Caco-2 (cell line): ENCODE data around the gene LAMB4. TPM values are rescaled to one million over a fixed set of nuclear protein-coding genes. Genes with fewer than 3 reads are reported as not detected.

Source experiments
- BruUV-seq: library from RNA; stranded (reverse); fragments of 400-500 nt; replicated peaks from 2 replicates; lab custom pipeline; 2021; lab: Mats Ljungman, UMichigan
- CTCF ChIA-PET: fragments of 300-600 bp; sonication (Branson Sonifier 250); formaldehyde crosslinking; loops from one replicate; lab custom pipeline; 2022; ENCODE audit warnings: antibody characterized with exemption; lab: Charles Lee
- POLR2A ChIA-PET: fragments of 300-600 bp; sonication (Branson Sonifier 250); formaldehyde crosslinking; loops from one replicate; lab custom pipeline; 2022; ENCODE audit warnings: antibody characterized with exemption; lab: Charles Lee
- DNase-seq, 2 experiments: peaks; one replicate each; pipeline versions ENCODE4 v3.0.0 to v3.0.0-alpha.2; 2020 to 2022
- H3K27me3 ChIP-seq: replicated peaks from 2 replicates; pipeline ENCODE4 v1.6.0; 2011; ENCODE audit warnings: low read length; ENCODE audit not compliant: control insufficient read depth, insufficient read depth
- H3K36me3 ChIP-seq: 2 replicates; pipeline ENCODE4 v1.5.1; 2011; ENCODE audit warnings: low read length; ENCODE audit not compliant: control insufficient read depth, insufficient read depth
- H3K4me1 ChIP-seq: fragments of 250-450 bp; sonication (Bioruptor Pico); 2 replicates; pipeline ENCODE4 v1.5.1; 2020; ENCODE audit warnings: mild to moderate bottlenecking
- H3K4me3 ChIP-seq: 2 replicates; pipeline ENCODE4 v1.5.1; 2011; ENCODE audit warnings: low read depth, mild to moderate bottlenecking, control low read depth, low read length
- H3K9me3 ChIP-seq: fragments of 250-450 bp; sonication (Bioruptor Pico); 2 replicates; pipeline ENCODE4 v1.5.1; 2020; ENCODE audit warnings: mild to moderate bottlenecking, moderate library complexity
- H3K27ac Mint-ChIP-seq: one replicate; pipeline ENCODE4 v1.8.0; 2022; ENCODE audit warnings: mixed read lengths; ENCODE audit not compliant: unreplicated experiment
- H3K27me3 Mint-ChIP-seq: one replicate; pipeline ENCODE4 v1.8.0; 2022; ENCODE audit warnings: mixed read lengths; ENCODE audit not compliant: insufficient read depth, unreplicated experiment
- H3K36me3 Mint-ChIP-seq: one replicate; pipeline ENCODE4 v1.8.0; 2022; ENCODE audit warnings: mild to moderate bottlenecking, mixed read lengths; ENCODE audit not compliant: insufficient read depth, unreplicated experiment
- H3K4me1 Mint-ChIP-seq: one replicate; pipeline ENCODE4 v1.8.0; 2022; ENCODE audit warnings: low read depth, mixed read lengths; ENCODE audit not compliant: unreplicated experiment
- H3K4me3 Mint-ChIP-seq: one replicate; pipeline ENCODE4 v1.8.0; 2022; ENCODE audit warnings: mild to moderate bottlenecking, moderate library complexity, mixed read lengths; ENCODE audit not compliant: unreplicated experiment
- H3K9me3 Mint-ChIP-seq: one replicate; pipeline ENCODE4 v1.8.0; 2022; ENCODE audit warnings: mixed read lengths; ENCODE audit not compliant: unreplicated experiment
- intact Hi-C: fragments of 100-400 bp; cut with micrococcal nuclease; formaldehyde crosslinking; loops from one replicate; pipeline ENCODE4 v1.10.0; 2022; ENCODE audit not compliant: unreplicated experiment
- total RNA-seq: library from RNA; stranded (reverse); gene quantifications from 2 replicates; pipeline ENCODE4 v1.2.3, GENCODE V29; 2022
- TF ChIP-seq, protein P1 (sequence below), 2 experiments: fragments of 200-600 bp in 1 of 2; IDR thresholded peaks; 1 replicate in 1 of 2; 2 replicates in 1 of 2; pipeline versions ENCODE4 v1.5.1 to v1.8.0; 2011 to 2022; ENCODE audit warnings: antibody characterized with exemption in 1 of 2, control low read depth in 1 of 2, inconsistent platforms in 1 of 2, low read depth in 1 of 2, low read length in 1 of 2, mild to moderate bottlenecking in 1 of 2, moderate library complexity in 1 of 2; ENCODE audit not compliant: insufficient read depth in 1 of 2, severe bottlenecking in 1 of 2, unreplicated experiment in 1 of 2

Gene LAMB4
- total RNA-seq, 1 experiment from 2014 or later: 0.52 TPM

DNA sequence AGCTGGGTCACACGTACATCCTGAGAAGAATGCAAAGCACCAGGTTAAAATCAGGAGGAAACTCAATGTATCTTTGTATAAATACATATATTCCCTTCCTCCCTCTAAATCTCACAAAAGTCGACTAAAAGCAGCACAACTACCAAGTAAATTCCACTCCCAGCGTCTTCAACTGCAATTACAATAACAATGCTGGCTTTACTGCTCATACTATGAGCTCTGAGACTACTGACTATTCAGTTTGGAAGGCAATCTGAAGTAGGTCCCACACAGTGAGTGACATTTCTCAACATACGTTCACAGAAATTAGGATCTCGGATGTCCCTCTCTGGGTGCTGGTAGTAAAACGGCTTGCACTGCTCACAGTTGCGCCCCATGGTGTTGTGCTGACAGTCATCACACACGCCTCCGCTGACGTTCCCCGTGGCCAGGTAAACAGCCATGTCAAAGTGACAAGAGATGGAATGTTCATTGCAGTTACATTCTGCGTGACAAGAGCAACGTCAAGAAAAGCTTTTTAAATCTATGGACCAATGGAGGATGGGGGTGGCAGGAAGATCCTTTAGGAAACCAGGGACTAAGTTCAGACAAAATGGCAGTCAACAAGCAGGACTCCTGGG lies 154.7 kb downstream of the LAMB4 start:
- H3K4me3 ChIP-seq: no peak overlapping the region
- peaks cover 42% of the 10 kb centered on the region for H3K4me1 ChIP-seq
- POLR2A ChIA-PET: no interaction called here
- H3K9me3 ChIP-seq: no peaks in the 10 kb centered on the region
- CTCF ChIA-PET: no interaction called here
- TF ChIP-seq, protein P1, sequence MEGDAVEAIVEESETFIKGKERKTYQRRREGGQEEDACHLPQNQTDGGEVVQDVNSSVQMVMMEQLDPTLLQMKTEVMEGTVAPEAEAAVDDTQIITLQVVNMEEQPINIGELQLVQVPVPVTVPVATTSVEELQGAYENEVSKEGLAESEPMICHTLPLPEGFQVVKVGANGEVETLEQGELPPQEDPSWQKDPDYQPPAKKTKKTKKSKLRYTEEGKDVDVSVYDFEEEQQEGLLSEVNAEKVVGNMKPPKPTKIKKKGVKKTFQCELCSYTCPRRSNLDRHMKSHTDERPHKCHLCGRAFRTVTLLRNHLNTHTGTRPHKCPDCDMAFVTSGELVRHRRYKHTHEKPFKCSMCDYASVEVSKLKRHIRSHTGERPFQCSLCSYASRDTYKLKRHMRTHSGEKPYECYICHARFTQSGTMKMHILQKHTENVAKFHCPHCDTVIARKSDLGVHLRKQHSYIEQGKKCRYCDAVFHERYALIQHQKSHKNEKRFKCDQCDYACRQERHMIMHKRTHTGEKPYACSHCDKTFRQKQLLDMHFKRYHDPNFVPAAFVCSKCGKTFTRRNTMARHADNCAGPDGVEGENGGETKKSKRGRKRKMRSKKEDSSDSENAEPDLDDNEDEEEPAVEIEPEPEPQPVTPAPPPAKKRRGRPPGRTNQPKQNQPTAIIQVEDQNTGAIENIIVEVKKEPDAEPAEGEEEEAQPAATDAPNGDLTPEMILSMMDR (IDR thresholded peaks at IDR 0.05; ENCODE audit: insufficient read depth in 1 of 2, low read depth in 1 of 2, low read length in 1 of 2, severe bottlenecking in 1 of 2, unreplicated experiment in 1 of 2): no peak
- no peak for DNase-seq
- no peaks in the 10 kb centered on the region for H3K27me3 Mint-ChIP-seq
- no peaks in the 10 kb centered on the region for H3K27me3 ChIP-seq
- BruUV-seq: no TSS peak
- no peak overlapping the region for H3K4me3 Mint-ChIP-seq
- H3K9me3 Mint-ChIP-seq: no peaks in the 10 kb centered on the region
- H3K36me3 Mint-ChIP-seq: peaks cover 94% of the 10 kb centered on the region
- peak overlapping the region; percentile 56 for H3K27ac Mint-ChIP-seq
- H3K36me3 ChIP-seq: peaks cover 5% of the 10 kb centered on the region
- H3K4me1 Mint-ChIP-seq: no peaks in the 10 kb centered on the region
- intact Hi-C loops: no loop called here

DNA sequence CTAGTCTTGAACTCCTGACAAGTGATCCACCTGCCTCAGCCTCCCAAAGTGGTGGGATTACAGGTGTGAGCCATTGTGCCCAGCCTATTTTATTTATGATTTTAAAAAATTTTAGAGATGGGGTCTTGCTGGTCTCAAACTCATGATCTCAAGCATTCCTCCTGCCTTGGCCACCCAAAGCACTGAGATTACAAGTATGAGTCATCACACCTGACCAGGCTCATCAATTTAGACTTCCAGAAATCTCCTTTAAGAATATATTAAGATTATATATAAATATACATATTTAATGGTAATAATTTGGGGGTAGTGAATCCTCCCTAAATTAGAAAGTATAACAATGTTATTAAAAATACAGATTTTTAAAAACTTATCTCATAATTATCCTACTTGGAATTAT lies 156.3 kb downstream of the LAMB4 start:
- ChIA-PET CTCF (no interaction called here), POLR2A (interaction anchor here (0.6 kb wide), 1 partner anchor 120 kb away, joined by 3 read pairs; no protein-coding TSS in a partner anchor)
- H3K4me3 ChIP-seq: no peak overlapping the region
- Mint-ChIP-seq H3K27me3 (no peaks in the 10 kb centered on the region), H3K4me1 (no peaks in the 10 kb centered on the region), H3K36me3 (peaks cover 90% of the 10 kb centered on the region), H3K9me3 (no peaks in the 10 kb centered on the region), H3K27ac (no peak overlapping the region), H3K4me3 (no peak overlapping the region)
- intact Hi-C loops: no loop called here
- H3K36me3 ChIP-seq: peaks cover 5% of the 10 kb centered on the region
- H3K27me3 ChIP-seq: no peaks in the 10 kb centered on the region
- H3K4me1 ChIP-seq: peaks cover 34% of the 10 kb centered on the region
- BruUV-seq: no TSS peak
- H3K9me3 ChIP-seq: no peaks in the 10 kb centered on the region
- TF ChIP-seq, protein P1 (IDR thresholded peaks at IDR 0.05; ENCODE audit: insufficient read depth in 1 of 2, low read depth in 1 of 2, low read length in 1 of 2, severe bottlenecking in 1 of 2, unreplicated experiment in 1 of 2): no peak
- no peak for DNase-seq

Other genes with a start within 250 kb of the LAMB4 start
- gene DLD, start 239.2 kb downstream of the LAMB4 start, total RNA-seq: 140 and 141 TPM in 2 replicates
- gene LAMB1, start 127.2 kb downstream of the LAMB4 start, total RNA-seq: 418 and 431 TPM in 2 replicates